IMR-90 (cell line): ENCODE measurements around the gene GIPC3. TPM values are rescaled to one million over a fixed set of nuclear protein-coding genes. Genes with fewer than 3 reads are reported as not detected.

Experiments used
- ATAC-seq: fragments of 200-7000 bp; cut with Tn5 transposase; 2 replicates; pipeline ENCODE4 v1.9.1; 2020; ENCODE audit warnings: low read depth, mild to moderate bottlenecking, moderate library complexity
- BruUV-seq: library from RNA; stranded (reverse); fragments of 400-500 nt; replicated peaks from 2 replicates; lab custom pipeline; 2021; lab: Mats Ljungman, UMichigan
- CTCF ChIA-PET: fragments of 300-600 bp; formaldehyde crosslinking; extraction: SDS; loops from one replicate; lab custom pipeline; 2021; ENCODE audit warnings: antibody characterized with exemption; lab: Yijun Ruan, JAX
- POLR2A ChIA-PET: fragments of 300-600 bp; sonication (Branson Sonifier 250); formaldehyde crosslinking; loops from one replicate; lab custom pipeline; 2022; ENCODE audit warnings: antibody characterized with exemption; ENCODE audit not compliant: unreplicated experiment; lab: Charles Lee
- DNase-seq: peaks from one replicate; pipeline ENCODE4 v3.0.0; 2013
- H2AFZ ChIP-seq: replicated peaks from 2 replicates; pipeline ENCODE3; 2013; ENCODE audit warnings: low read length, mild to moderate bottlenecking; ENCODE audit not compliant: poor library complexity
- H2AK5ac ChIP-seq: 2 replicates; pipeline ENCODE4 v1.6.1; 2013; ENCODE audit warnings: low read depth, low read length, inconsistent platforms
- H2AK9ac ChIP-seq: replicated peaks from 2 replicates; pipeline ENCODE3; 2013; ENCODE audit warnings: mild to moderate bottlenecking, low read depth, low read length, moderate library complexity; ENCODE audit not compliant: poor library complexity
- H2BK120ac ChIP-seq: 2 replicates; pipeline ENCODE4 v1.6.1; 2013; ENCODE audit warnings: low read depth, low read length, inconsistent platforms
- H2BK15ac ChIP-seq: 3 replicates; pipeline ENCODE4 v1.6.1; 2013; ENCODE audit warnings: low read depth, low read length, inconsistent platforms
- H2BK20ac ChIP-seq: 2 replicates; pipeline ENCODE4 v1.6.1; 2013; ENCODE audit warnings: low read depth, mild to moderate bottlenecking, inconsistent platforms, low read length, moderate library complexity
- H2BK5ac ChIP-seq: 2 replicates; pipeline ENCODE4 v1.6.1; 2013; ENCODE audit warnings: mild to moderate bottlenecking, low read depth, low read length, inconsistent platforms; ENCODE audit not compliant: poor library complexity, severe bottlenecking
- H3K14ac ChIP-seq: replicated peaks from 2 replicates; pipeline ENCODE4 v1.6.1; 2013; ENCODE audit warnings: low read depth, low read length, inconsistent platforms
- H3K18ac ChIP-seq: 2 replicates; pipeline ENCODE4 v1.6.1; 2013; ENCODE audit warnings: low read depth, low read length, control low read depth
- H3K23ac ChIP-seq: 2 replicates; pipeline ENCODE4 v1.6.1; 2013; ENCODE audit warnings: low read depth, low read length, inconsistent platforms
- H3K27ac ChIP-seq: 2 replicates; pipeline ENCODE4 v1.5.1; 2013; ENCODE audit warnings: mild to moderate bottlenecking, control low read depth, low read length; ENCODE audit not compliant: insufficient read depth
- H3K27me3 ChIP-seq: 2 replicates; pipeline ENCODE4 v1.6.1; 2013; ENCODE audit warnings: low read length; ENCODE audit not compliant: control insufficient read depth, insufficient read depth
- H3K36me3 ChIP-seq: 2 replicates; pipeline ENCODE4 v1.6.1; 2013; ENCODE audit warnings: low read length, mixed read lengths; ENCODE audit not compliant: control insufficient read depth, insufficient read depth
- H3K4ac ChIP-seq: 2 replicates; pipeline ENCODE4 v1.6.1; 2013; ENCODE audit warnings: low read depth, low read length, inconsistent platforms
- H3K4me1 ChIP-seq: 2 replicates; pipeline ENCODE4 v1.6.1; 2013; ENCODE audit warnings: low read length, mixed read lengths; ENCODE audit not compliant: control insufficient read depth, insufficient read depth
- H3K4me2 ChIP-seq: 2 replicates; pipeline ENCODE4 v1.6.1; 2013; ENCODE audit warnings: low read depth, mild to moderate bottlenecking, control low read depth, low read length, moderate library complexity
- H3K4me3 ChIP-seq: 2 replicates; pipeline ENCODE4 v1.5.1; 2013; ENCODE audit warnings: low read depth, mild to moderate bottlenecking, control low read depth, low read length, moderate library complexity; ENCODE audit not compliant: insufficient read depth
- H3K56ac ChIP-seq: 2 replicates; pipeline ENCODE4 v1.6.1; 2013; ENCODE audit warnings: low read length, inconsistent platforms; ENCODE audit not compliant: insufficient read depth; ENCODE audit errors: extremely low read depth
- H3K79me1 ChIP-seq, 2 experiments: 2 replicates each; pipeline ENCODE4 v1.6.1; 2013; ENCODE audit warnings: low read length in 2 of 2, inconsistent platforms in 1 of 2, low read depth in 1 of 2
- H3K9ac ChIP-seq: 2 replicates; pipeline ENCODE4 v1.6.1; 2013; ENCODE audit warnings: low read depth, low read length, control low read depth
- H3K9me1 ChIP-seq: 2 replicates; pipeline ENCODE4 v1.6.1; 2013; ENCODE audit warnings: low read length, inconsistent platforms; ENCODE audit not compliant: insufficient read depth
- H3K9me3 ChIP-seq: 2 replicates; pipeline ENCODE4 v1.6.1; 2013; ENCODE audit warnings: low read length; ENCODE audit not compliant: control insufficient read depth, insufficient read depth
- H4K20me1 ChIP-seq: 2 replicates; pipeline ENCODE4 v1.6.1; 2013; ENCODE audit warnings: low read length, inconsistent platforms; ENCODE audit not compliant: insufficient read depth
- H4K5ac ChIP-seq: 2 replicates; pipeline ENCODE4 v1.6.1; 2013; ENCODE audit warnings: mild to moderate bottlenecking, low read depth, low read length, control low read depth
- H4K8ac ChIP-seq, 2 experiments: 2 replicates each; pipeline ENCODE4 v1.6.1; 2013; ENCODE audit warnings: low read depth in 2 of 2, low read length in 2 of 2, control low read depth in 1 of 2, inconsistent platforms in 1 of 2
- H4K91ac ChIP-seq: 2 replicates; pipeline ENCODE4 v1.6.1; 2013; ENCODE audit warnings: low read depth, low read length, inconsistent platforms; ENCODE audit not compliant: insufficient read depth
- CEBPB ChIP-seq: IDR thresholded peaks from 2 replicates; pipeline ENCODE4 v1.6.1; 2012; ENCODE audit warnings: low read depth, low read length, improper control_type of control experiment
- CHD1 ChIP-seq: IDR thresholded peaks from 2 replicates; pipeline ENCODE4 v1.6.1; 2012; ENCODE audit warnings: low read depth, low read length, improper control_type of control experiment
- FOS ChIP-seq: fragments of 150-350 bp; IDR thresholded peaks from 2 replicates; pipeline ENCODE4 v1.6.1; 2016; ENCODE audit warnings: low read depth, low read length
- MXI1 ChIP-seq: IDR thresholded peaks from 2 replicates; pipeline ENCODE4 v1.6.1; 2012; ENCODE audit warnings: low read depth, mild to moderate bottlenecking, low read length, moderate library complexity, borderline replicate concordance
- NFE2L2 ChIP-seq: fragments of 150-350 bp; IDR thresholded peaks from 2 replicates; pipeline ENCODE4 v1.6.1; 2016; ENCODE audit warnings: low read depth, mild to moderate bottlenecking, low read length
- POLR2A ChIP-seq: IDR thresholded peaks from 2 replicates; pipeline ENCODE4 v1.6.1; 2012; ENCODE audit warnings: mild to moderate bottlenecking, low read depth, low read length
- RAD21 ChIP-seq: IDR thresholded peaks from 2 replicates; pipeline ENCODE4 v1.6.1; 2012; ENCODE audit warnings: low read length, improper control_type of control experiment
- RCOR1 ChIP-seq: IDR thresholded peaks from 2 replicates; pipeline ENCODE4 v1.6.1; 2012; ENCODE audit warnings: mild to moderate bottlenecking, low read length, improper control_type of control experiment; ENCODE audit not compliant: insufficient replicate concordance
- RFX5 ChIP-seq: IDR thresholded peaks from 2 replicates; pipeline ENCODE4 v1.8.0; 2012; ENCODE audit warnings: low read depth, mild to moderate bottlenecking, low read length, moderate library complexity
- SMC3 ChIP-seq: fragments of 150-350 bp; IDR thresholded peaks from 2 replicates; pipeline ENCODE4 v1.6.1; 2016; ENCODE audit warnings: low read depth, mild to moderate bottlenecking, antibody characterized with exemption, low read length, moderate library complexity
- whole genome bisulfite sequencing, 2 experiments: methylation state at CpG; one replicate each; pipeline versions ENCODE4 v1.1.5 to v1.1.7; 2013; ENCODE audit warnings: missing lambda C conversion rate in 2 of 2; ENCODE audit not compliant: insufficient read length in 1 of 2; ENCODE audit errors: extremely low coverage in 2 of 2; 5-methylcytosine and 5-hydroxymethylcytosine counted together
- dilution Hi-C: fragments of 300-500 bp; cut with HindIII; formaldehyde crosslinking; loops from one replicate; pipeline ENCODE4 v1.14.3; 2018; ENCODE audit warnings: low sequenced_read_pairs; ENCODE audit not compliant: unreplicated experiment
- in situ Hi-C: fragments of 300-500 bp; cut with MboI; formaldehyde crosslinking; loops from 3 replicates; pipeline ENCODE4 v1.14.3; 2019; ENCODE audit warnings: low sequenced_read_pairs, inconsistent platforms, mixed read lengths
- intact Hi-C: fragments of 100-400 bp; cut with micrococcal nuclease; formaldehyde crosslinking; loops from 2 replicates; pipeline ENCODE4 v1.10.0; 2022
- polyA plus RNA-seq, 3 experiments: library from polyadenylated mRNA; depleted of rRNA; stranded (reverse); fragments of >200 nt; gene quantifications; 2 replicates each; pipeline ENCODE4 v1.2.3, GENCODE V29; 2012; ENCODE audit warnings: low replicate concordance in 1 of 3
- total RNA-seq: library from RNA; depleted of rRNA; stranded (reverse); fragments of >200 nt; gene quantifications from 2 replicates; pipeline ENCODE4 v1.2.3, GENCODE V29; 2012
- TF ChIP-seq, protein P1 (sequence below): fragments of 150-350 bp; IDR thresholded peaks from 2 replicates; pipeline ENCODE4 v1.6.1; 2016; ENCODE audit warnings: low read depth, mild to moderate bottlenecking, low read length, moderate library complexity, borderline replicate concordance
- TF ChIP-seq, protein P2 (sequence below): fragments of 150-350 bp; IDR thresholded peaks from 2 replicates; pipeline ENCODE4 v1.6.1; 2017; ENCODE audit warnings: mild to moderate bottlenecking, antibody characterized with exemption, low read length, low read depth

The GIPC3 gene
- total and polyA plus RNA-seq, 2 of the 4 experiments (the other 2 are of a cell fraction): under 0.01 to 0.36 TPM

DNA sequence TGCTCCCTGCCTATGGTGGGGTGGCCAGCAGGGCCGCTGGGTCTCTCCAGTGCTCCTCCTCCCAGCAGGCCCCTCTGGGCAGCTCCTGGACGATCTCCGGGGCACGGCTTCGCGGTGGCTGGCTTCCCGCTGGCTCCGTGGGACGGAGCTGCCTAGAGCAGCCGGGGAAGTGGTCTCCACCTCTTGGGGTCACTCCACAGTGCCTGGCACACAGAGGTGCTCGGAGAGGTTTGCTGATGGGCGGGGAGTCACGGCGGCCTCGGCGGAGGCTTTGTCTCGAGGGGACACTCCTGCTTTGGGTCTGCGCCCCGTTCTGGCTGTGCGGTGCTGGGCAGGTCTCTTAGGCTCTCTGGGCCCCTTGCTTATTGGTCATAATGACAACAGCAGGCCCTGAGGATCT is 51.2 kb downstream of the GIPC3 start:
- no peaks in the 10 kb centered on the region; a peak in 1 of 4 replicates for H3K79me1 ChIP-seq
- BruUV-seq: no TSS peak
- H3K18ac ChIP-seq: no peak overlapping the region
- ChIA-PET POLR2A (no interaction called here), CTCF (no interaction called here)
- dilution Hi-C loops: no loop called here
- ATAC-seq (no peak), DNase-seq (no peak)
- H3K9ac ChIP-seq: no peak overlapping the region
- H3K14ac ChIP-seq: no peak overlapping the region
- H3K56ac ChIP-seq: no peak overlapping the region
- no peak overlapping the region for H2AFZ ChIP-seq
- H2AK9ac ChIP-seq: no peak overlapping the region
- no peak overlapping the region for H3K4me2 ChIP-seq
- H4K20me1 ChIP-seq: no peaks in the 10 kb centered on the region; the same call in 1 of the 2 replicates
- no peak overlapping the region for H3K23ac ChIP-seq
- H2BK5ac ChIP-seq: no peak overlapping the region
- H3K9me3 ChIP-seq: no peaks in the 10 kb centered on the region
- no peak overlapping the region for H2BK15ac ChIP-seq
- no peak overlapping the region for H2AK5ac ChIP-seq
- no peak overlapping the region for H4K91ac ChIP-seq
- H3K4me3 ChIP-seq: no peak overlapping the region
- peaks cover 36% of the 10 kb centered on the region for H3K36me3 ChIP-seq
- in situ Hi-C loops: no loop called here
- no peak for TF ChIP-seq RFX5
- no peak for TF ChIP-seq RAD21
- no peak for TF ChIP-seq POLR2A
- TF ChIP-seq RCOR1: no peak
- no peak for TF ChIP-seq CEBPB
- no peak for TF ChIP-seq MXI1
- TF ChIP-seq, protein P1, sequence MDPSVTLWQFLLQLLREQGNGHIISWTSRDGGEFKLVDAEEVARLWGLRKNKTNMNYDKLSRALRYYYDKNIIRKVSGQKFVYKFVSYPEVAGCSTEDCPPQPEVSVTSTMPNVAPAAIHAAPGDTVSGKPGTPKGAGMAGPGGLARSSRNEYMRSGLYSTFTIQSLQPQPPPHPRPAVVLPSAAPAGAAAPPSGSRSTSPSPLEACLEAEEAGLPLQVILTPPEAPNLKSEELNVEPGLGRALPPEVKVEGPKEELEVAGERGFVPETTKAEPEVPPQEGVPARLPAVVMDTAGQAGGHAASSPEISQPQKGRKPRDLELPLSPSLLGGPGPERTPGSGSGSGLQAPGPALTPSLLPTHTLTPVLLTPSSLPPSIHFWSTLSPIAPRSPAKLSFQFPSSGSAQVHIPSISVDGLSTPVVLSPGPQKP: no peak
- TF ChIP-seq CHD1: no peak
- no peak for TF ChIP-seq SMC3
- TF ChIP-seq NFE2L2: no peak
- no peak for TF ChIP-seq FOS
- TF ChIP-seq, protein P2, sequence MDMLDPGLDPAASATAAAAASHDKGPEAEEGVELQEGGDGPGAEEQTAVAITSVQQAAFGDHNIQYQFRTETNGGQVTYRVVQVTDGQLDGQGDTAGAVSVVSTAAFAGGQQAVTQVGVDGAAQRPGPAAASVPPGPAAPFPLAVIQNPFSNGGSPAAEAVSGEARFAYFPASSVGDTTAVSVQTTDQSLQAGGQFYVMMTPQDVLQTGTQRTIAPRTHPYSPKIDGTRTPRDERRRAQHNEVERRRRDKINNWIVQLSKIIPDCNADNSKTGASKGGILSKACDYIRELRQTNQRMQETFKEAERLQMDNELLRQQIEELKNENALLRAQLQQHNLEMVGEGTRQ: no peak
- no peaks in the 10 kb centered on the region for H3K4me1 ChIP-seq
- no peaks in the 10 kb centered on the region for H3K27me3 ChIP-seq
- no peak overlapping the region for H4K5ac ChIP-seq
- no peak overlapping the region for H2BK120ac ChIP-seq
- 88% methylated on average over 16 of the region's 20 CpGs; no CpG with 5 or more reads in 1 of the 2 experiments for WGBS, 2 experiments
- no peaks in the 10 kb centered on the region for H3K9me1 ChIP-seq
- H3K4ac ChIP-seq: no peak overlapping the region
- intact Hi-C loops: no loop called here
- H4K8ac ChIP-seq: no peak overlapping the region
- H2BK20ac ChIP-seq: no peak overlapping the region
- no peak overlapping the region for H3K27ac ChIP-seq
